Esophagus mucosa (tissue), 1 donor: ENCODE data around the gene SURF6. TPM values are rescaled to one million over a fixed set of nuclear protein-coding genes. Genes with fewer than 3 reads are reported as not detected.
"Not testable (repeated sequence)": the region's sequence is repeated elsewhere in the genome, so short reads cannot be mapped to it uniquely, and the experiment has no call there.

Source experiments
- ATAC-seq: fragments of 200-7000 bp; cut with Tn5 transposase; one replicate; pipeline ENCODE4 v1.9.1; 2020
- total RNA-seq: library from RNA; stranded (reverse); gene quantifications from one replicate; pipeline ENCODE4 v1.2.4, GENCODE V29; 2023
- donor health status: DM: yes; HTN: yes; CAD: no.

The SURF6 gene
- total RNA-seq, 1 donor from 2014 or later, result 9.9 TPM

DNA sequence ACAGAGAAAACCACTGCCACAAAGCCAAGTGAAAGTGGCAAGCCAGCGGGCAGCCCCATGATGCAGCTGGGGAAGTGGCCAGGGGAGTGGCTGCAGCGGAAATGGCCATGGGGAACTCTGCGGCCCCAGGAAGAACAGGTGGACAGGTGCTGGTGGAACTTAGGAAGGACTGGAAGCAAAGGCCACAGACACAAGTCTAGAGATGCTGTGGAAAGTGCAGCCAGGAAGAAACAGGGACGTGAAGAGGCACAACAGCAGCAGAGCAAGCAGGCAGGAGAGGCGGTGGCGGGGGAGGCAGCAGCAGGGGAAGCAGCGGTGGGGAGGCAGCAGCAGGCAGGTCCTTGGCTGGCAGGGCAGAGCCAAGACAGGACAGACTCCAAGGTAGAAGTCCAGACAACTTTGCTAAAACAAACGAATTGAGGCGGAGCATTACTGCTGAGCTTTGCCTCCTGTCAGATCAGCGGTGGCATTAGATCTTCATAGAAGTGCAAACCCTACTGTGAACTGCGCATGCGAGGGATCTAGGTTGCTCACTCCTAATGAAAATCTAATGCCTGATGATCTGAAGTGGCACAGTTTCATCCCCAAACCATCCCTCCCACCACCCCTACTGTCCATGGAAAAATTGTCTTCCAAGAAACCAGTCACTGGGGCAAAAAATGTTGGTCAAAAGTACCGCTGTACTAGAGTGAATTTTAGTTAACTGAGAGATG is 11.8 kb downstream of the SURF6 start:
- no peak for ATAC-seq

DNA sequence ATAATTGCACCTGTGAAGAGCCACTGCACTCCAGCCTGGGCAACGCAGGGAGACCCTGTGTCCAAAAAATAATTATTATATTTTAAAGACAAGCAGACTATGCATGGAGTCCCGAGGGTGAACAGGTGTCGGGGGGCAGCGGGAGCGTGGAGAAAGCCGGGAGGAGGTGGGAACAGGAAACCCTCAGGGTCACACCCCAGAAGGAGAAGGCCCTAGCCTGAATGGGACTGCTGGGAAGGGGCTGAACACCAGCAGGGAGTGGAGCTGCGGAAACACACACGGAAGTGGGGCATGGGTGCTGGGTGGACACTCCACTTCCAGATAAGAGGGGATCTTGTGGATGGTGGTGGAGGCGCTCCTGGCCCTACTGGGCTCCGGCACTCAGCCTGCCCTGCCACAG is 12.8 kb downstream of the SURF6 start:
- no peak for ATAC-seq

DNA sequence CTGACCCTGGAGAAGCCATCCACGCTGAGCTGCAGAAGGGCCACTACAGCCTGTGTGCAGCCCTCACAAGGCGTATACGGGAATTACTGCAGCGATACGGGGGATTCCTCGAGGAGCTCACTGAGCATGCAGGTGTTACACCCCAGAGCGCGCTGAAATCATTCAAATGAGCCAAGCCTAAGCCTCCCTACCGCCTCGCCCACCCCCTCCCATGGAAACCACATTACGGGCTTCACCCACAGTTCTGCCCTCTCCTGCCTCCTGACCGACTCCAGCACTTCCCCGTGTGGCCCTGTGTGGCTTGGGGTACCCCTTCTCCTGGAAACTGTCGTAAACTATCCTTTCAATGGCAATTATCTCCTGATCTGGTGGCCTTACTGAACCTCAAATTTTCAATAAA is 13.3 kb downstream of the SURF6 start:
- ATAC-seq, result no peak

DNA sequence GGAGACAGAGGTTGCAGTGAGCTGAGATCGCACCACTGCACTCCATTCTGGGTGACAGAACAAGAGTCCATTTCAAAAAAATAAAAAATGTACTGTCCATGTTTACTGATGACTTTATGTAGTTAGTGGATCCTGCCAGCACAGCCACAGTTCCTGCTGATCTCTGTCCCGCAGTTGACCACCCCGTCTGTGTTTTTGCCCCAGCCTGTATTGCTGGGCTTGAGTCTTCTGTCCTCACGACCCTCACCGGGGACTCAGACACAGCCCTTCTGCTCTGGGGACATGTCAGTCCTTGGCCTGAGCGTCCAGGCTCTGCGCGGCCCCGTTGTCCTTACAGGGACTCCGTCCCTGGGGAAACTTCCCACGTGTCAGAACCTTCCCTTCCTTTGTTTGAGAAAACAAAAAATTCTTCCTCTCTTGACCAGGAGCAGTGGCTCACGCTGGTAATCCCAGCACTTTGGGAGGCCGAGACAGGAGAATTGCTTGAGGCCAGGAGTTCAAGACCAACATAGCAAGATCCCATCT is 14.5 kb downstream of the SURF6 start:
- no peak for ATAC-seq

DNA sequence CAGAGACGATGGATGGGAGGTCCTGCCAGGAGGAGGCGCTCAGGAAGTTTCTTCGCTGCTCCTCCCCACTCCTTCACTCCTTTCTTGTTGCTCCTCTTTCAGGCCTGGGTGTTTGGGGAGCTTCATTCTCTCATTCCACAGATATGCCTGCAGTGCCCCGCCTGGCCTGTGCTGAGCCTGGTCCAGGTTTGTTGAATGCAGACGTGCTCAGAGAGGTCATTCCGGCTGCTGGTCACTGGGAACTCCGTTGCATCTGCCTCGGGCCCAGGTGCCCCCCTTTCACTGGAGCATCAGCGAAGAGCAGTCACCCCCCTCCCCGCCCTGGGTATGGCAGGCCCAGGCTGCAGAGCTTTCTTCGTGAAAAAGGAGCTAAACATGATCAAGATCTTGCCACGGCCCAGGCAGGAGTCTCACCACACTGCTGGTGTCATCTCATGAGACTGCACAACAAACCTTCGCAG is 15.5 kb downstream of the SURF6 start:
- ATAC-seq, result no peak

DNA sequence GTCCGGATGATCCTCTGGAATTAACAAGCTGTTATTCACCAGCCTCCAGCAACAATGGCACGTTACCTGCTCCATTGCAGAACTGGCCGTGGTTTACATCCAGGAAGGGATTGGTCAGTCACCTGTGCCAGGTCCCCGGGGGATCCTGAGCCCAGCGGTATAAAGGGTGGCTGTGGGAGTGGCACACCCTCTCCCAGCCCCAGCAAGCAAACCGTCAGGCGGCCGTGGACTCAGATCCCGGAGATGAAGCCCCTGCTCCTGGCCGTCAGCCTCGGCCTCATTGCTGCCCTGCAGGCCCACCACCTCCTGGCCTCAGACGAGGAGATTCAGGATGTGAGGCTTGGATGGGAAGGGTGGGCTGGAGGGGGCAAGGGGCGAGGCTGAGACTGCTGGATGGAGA is 18.4 kb downstream of the SURF6 start:
- ATAC-seq, result not testable (repeated sequence)

DNA sequence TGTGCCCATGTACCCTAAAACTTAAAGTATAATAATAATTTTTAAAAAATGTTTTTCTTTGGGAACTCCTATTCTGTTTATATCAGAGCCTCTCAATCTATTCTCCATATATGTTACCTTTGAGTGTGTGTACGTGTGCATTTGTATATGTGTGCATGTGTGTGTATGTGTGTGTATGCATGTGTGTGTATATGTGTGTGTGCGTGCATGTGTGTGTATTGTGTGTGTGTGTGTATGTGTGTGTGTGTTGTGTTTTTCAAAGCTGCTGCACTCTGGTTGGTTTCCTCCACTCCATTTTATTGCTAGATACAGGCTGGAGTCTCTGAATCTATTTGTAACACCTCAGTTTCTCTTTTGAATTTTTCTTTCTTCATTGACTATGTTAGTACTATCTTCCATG is 20.0 kb downstream of the SURF6 start:
- no peak for ATAC-seq

DNA sequence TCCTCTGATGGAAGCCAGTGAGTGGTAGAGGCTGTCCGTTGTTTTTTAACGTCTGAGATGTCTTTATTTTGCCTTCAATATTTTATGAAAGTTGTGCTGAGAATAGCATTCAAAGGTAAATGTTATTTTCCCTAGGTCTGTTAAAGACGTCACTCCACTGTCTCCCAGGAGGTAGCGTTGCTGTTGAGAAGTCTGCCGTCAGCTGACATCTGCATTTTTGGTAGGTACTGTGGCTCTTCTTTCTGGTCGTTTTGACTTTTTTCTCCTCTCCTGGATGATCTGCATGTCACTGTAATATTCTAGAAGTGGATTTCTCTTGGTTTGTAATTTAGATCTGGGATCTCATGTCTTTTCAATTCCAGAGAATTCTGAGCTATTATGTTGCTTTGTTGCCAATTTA is 26.4 kb downstream of the SURF6 start:
- ATAC-seq, result no peak

DNA sequence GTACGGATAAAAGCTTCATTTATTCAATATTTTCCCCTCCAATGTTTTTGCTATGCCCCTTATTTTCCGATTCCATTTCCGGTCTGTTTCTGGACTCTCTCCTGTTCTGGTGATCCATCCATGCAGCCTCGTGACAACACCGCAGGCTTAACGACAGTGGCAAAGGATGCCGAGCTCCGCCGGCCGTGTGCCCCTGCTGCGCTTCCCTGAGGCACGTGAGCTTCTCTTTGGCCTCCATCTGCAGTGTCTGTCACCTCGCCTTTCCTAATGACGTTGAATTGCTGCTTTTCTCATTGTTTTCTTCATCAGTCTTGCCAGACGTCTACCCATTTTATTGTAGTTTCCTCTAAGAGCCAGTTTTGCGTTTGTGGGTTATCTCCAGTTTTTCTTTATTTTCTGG is 28.7 kb downstream of the SURF6 start:
- ATAC-seq, result no peak

DNA sequence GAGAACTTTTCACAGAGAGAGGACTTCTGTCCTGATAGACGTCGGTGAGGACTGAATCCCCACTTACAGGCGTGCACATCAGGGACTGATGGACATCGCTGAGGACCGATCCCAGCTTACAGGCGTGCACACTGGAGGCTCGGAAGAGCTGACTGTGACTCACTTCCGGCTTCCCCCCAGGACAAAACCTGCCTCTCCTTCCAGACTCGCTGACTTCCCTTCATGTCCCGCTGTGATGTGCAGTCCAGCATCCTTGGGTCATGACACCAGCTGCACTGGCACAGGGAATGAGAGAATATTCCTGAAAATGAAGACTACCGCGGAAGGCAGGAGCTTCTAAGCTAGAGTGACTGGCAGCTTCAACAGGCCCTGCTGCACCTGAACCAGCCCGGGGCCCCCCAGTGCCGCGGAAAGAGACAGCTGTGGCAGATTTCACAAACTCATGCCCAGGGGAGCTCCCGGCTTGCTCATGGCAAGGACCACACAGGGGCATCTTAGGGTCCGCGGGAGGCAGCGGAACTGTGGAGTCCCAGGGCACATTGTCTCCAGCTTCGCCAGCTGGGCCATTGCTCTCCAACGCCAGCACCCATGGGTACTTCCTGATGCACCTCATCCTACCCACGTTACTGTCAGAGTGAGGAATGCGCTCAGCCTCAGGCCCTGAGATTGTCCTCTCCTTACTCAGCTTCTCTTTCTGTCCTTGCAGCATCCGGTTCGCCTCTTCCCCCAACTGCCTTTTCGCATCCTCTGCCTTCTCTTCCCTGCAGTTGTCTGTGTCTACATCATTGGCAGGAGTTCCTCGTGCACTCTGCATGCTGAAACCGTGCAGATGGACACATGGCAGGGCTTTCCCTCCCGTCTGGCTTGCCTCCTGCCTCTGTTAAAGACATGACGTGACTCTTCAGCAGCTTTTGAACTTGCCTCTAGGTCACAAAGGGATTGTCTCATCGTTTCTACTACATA is 29.5 kb downstream of the SURF6 start:
- ATAC-seq, result no peak

DNA sequence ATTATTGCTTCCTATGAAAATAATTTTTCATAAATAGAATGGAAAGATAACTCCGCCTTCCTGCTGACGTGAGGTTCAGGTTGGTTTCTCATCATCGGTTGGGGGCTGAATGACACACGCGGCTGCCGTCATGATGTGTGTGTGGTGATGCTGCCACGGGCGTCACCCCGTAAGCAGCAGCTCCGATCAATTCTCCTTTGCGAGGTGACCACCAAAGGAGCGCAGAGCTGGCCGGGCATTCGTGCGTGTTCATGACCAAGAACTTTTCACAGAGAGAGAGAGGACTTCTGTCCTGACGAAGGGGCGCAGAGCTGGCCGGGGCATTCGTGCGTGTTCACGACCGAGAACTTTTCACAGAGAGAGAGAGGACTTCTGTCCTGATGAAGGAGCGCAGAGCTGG is 30.3 kb downstream of the SURF6 start:
- ATAC-seq, result no peak

DNA sequence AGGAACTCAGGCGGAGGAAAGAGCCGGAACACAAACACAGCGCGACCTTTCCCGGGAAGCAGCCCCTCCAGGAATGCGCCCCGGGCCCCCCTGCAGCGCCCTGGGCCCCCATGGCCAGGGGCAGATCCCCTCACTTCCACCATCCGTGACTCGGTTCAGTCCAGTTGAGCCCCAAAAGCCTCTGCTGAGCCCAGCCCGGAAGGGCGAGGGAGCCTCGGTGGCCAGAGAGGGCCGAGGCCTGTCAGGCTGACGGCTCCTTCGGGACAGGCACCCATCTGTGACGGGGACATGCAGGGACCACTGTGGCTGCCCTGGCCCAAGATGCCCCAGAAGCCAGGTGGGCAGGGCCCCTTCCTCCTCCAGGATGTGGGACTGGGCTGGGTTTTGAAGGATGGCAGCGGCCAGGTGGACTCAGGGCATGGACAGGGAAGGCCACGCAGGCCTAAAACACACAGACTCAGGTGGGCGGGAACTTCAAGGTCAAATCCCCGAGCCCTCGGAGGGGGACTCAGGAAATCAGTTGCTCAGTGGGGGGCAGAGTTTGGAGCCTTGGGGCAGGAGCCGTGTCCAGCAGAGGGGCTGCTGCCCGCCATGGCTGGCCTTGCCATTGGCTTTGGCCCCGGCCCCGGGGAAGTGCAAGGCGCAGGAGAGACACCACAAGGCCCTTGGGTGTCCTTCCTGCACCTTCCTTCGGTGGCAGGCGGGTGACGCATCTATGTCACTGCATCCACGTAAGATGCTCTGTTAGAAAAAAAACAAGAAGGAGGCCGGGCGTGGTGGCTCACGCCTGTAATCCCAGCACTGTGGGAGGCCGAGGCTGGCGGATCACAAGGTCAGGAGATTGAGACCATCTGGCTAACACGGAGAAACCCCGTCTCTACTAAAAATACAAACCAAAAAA is 31.3 kb downstream of the SURF6 start:
- peak; percentile 17 for ATAC-seq

DNA sequence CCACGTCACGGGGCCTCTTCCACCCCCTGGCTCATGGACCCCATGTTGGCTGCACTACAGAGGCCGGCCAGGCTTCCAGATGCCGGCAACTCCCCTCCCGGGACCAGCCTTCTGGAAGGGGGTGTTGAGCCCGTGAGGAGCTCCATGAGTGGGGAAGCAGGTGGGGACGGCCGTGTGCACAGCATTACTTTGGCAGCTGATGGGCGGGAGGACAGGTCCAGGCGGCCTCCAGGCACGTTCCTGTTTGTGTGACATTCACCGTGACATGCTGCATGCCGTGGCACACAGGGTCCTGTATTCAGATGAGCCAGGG is 31.9 kb downstream of the SURF6 start:
- ATAC-seq, result peak; percentile 10

DNA sequence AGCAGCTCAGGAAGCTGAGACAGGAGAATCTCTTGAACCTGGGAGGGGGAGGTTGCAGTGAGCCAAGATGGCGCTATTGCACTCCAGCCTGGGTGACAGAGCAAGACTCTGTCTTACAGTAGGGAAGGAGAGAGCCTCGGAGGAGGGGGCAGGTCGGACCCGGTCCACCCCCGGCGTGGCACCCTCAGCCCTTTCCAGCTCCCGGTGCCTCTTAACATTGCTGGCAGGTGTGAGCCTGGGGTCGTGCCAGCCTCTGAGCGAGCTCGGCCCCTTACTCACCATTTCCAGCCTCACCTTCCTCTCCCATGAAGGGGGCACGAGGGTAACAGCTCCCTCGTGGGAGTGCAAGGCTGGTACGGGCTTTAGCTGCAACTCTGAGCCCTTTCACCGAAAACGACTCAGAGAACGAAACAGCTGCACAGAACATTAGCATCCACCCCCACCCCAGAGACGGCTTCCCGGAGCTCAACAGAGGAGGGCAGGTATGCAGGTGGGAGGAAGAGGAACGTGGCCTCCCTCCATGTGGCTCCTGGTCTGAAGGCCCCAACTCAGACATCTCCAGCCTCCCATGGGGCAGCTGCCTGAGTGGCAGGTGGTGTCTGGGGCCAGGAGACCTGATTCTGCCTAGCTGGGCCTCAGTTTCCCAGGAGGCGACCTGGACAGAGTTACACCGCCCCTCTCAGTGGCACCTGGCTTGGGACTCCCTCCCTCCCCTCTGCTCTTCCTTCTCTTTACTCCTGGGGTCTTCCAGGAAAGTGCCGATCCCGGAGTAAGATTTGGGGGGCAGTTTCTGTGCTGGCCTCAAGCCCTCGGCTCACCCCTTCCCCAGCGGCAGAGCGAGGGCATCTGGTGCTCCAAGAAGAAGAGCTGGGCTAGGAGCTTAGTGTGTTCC is 32.5 kb downstream of the SURF6 start:
- ATAC-seq, result no peak

DNA sequence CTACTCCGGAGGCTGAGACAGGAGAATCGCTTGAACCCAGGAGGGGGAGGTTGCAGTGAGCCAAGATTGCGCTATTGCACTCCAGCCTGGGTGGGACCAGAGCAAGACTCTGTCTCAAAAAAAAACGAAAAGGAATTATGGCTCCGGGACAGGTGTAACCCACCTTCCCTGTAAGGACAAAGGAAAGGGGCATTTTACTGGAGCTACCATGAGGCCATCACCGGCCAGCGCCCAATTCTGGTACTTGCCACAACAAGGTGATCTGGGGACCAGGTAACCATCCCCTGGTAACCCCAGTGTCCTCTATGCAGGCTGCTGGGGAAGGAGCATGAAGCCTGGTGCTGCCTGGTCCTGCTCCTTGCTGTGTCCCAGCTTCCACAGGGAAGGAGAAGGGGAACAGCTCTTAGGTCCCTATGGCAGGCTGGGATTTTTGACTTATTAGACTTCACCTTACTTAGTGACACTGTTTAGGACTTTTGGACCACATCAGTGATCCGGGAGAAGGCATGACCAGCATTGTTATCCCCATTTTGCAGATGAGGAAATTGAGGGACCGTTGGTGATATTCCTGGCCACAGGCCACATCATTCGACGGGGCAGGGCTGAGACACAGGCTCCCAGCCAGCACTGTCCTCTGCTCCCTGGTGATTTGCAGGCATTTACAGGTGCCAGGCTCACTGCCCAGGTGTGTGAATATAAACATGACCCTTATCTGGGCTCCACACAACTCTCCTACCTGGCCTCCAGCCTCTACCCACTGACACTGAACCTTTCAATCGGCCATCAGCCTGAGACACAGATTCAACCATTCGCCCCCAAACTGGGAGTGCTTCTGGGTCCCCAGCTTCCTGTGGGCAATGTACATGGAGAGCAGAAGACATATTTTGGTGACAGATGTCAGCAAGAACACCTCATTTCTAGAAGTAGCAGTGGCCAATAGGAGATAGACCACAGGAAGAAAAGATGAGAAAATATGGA is 34.4 kb downstream of the SURF6 start:
- ATAC-seq, result no peak

DNA sequence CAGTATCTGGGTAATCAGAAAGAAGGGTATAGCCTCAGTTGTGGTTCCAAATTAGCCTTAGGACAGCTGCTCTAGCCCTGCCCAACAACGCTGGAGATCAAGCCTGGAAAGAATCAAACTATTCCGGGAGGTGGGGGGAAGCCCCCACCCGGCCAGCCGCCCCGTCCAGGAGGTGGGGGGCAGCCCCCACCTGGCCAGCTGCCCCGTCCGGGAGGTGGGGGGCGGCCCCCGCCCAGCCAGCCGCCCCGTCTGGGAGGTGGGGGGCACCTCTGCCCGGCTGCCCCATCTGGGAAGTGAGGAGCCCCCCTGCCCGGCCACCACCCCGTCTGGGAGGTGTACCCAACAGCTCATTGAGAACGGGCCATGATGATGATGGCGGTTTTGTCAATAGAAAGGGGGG is 36.0 kb downstream of the SURF6 start:
- ATAC-seq, result not testable (repeated sequence)

DNA sequence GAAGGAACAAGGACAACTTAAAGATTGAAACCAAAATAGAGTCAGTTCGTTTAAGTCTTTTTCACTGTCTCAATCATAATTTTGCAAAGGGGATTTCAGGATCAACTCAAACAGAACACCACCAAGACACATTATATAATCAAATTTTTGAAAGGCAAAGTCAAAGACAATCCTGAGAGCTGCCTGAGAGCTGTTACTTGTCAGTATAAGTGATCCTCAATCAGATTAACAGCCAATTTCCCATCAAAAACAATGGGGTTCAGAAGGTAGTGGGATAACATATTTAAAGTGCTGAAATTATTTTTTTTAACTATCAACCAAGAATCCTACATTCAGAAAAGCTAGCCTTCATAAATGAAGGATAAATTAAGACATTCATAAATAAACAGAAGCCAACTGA is 41.7 kb downstream of the SURF6 start:
- no peak for ATAC-seq

DNA sequence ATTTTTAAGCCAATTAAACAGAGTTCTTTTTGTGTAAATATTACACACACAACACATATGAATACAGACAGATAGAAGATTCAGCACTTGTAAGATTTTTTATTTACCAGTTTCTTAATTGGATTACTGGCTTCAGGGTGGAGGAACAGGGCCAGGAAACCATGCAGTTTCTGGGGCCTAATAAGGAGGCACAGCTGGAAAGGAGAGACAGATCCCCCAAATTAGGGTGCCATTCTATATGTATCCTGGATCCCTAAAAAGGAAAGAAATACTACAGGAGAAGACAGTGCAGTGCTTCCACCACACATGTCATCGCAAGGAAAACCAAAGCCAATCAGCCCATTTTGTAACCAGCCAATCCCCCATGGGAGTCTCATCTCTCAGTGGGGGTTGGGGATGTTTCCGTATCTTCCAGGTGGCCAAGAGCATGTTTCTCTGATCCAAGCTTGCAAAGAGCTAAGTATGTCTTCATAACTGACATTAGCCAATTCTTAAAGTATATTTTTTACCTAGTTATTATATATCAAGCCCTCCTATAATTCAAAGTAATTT is 45.2 kb downstream of the SURF6 start:
- no peak for ATAC-seq

DNA sequence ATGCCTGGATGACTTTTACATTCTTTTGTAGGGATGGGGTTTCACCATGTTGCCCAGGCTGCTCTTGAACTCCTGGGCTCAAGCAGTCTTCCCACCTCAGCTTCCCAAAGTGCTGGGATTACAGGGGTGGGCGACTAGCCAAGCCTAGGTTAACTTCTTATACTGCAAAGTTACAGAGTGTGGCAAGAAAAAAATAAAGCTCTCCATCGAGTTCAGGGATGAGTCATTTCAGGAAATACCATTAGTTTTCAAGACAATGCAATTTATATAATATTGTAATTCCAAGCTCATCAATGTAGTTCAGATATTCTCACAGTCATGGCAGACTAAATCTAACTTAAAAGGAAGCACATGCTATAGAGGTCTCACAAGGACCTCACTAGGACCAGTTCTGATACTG is 49.5 kb downstream of the SURF6 start:
- ATAC-seq, result peak; percentile 62

DNA sequence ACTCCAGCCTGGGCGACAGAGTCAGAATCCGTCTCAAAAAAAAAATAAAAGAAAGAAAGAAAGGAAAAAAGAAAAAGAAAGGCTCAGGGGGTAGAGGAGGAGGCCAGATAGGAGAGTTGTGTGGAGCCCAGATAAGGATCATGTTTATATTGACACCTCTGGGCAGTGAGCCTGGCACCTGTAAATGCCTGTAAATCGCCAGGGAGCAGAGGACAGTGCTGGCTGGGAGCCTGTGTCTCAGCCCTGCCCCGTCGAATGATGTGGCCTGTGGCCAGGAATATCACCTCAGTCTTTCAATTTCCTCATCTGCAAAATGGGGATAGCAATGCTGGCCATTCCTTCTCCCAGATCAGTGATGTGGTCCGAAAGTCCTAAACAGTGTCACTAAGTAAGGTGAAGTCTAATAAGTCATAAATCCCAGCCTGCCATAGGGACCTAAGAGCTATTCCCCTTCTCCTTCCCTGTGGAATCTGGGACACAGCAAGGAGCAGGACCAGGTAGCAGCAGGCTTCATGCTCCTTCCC is 50.7 kb downstream of the SURF6 start:
- ATAC-seq, result no peak
